Measurements from ENCODE around the gene KCTD19. TPM values are rescaled to one million over a fixed set of nuclear protein-coding genes. Genes with fewer than 3 reads are reported as not detected.

KCTD19 gene
- total RNA-seq, 1 experiment from 2014 or later, result not detected

GRCh38 chr16:67279296-67280089 is 47.0 kb downstream of the KCTD19 start, which contains the start of gene PLEKHG4:
PLEKHG4 (plus strand) TSS chr16:67279532; CDS start chr16:67280045, 513 bp downstream.
- 0 out of 2 replicates have a peak, but pooled peaks cover 4% of the 10 kb centered on the region for H3K36me3 ChIP-seq (ENCODE audit: low read depth, low read length)
- no peaks in the 10 kb centered on the region for H3K27me3 ChIP-seq (ENCODE audit: low read length)
- intact Hi-C loops (cut with micrococcal nuclease), result loop anchor here (5.0 kb wide), 1 partner anchor 68 kb away; no protein-coding TSS in a partner anchor
- peak within 1 kb of the TSS; percentile 65 for H2AFZ ChIP-seq (ENCODE audit: low read length)
- CTCF ChIA-PET, result no interaction called here
- H4K20me1 ChIP-seq (ENCODE audit: low read length), result no peaks in the 10 kb centered on the region
- DNase-seq (peak; percentile 74), ATAC-seq (peak; percentile 72)
- POLR2A ChIA-PET (ENCODE audit: unreplicated experiment), result no interaction called here
- no TSS peak for BruUV-seq (replicated peaks)
- TF ChIP-seq CTCF (conservative IDR thresholded peaks at IDR 0.05; ENCODE audit: low read depth, low read length) (peak; percentile 54), EZH2 (IDR thresholded peaks at IDR 0.05; ENCODE audit: low read length, unreplicated experiment) (no peak)
- no peaks in the 10 kb centered on the region for H3K9me2 ChIP-seq (replicated peaks; ENCODE audit: low read length)
- peak within 1 kb of the TSS; percentile 99 for H3K27ac ChIP-seq (ENCODE audit: low read length)
- peak within 1 kb of the TSS; percentile 86 for H3K9ac ChIP-seq (ENCODE audit: low read length)
- peaks cover 23% of the 10 kb centered on the region for H3K4me1 ChIP-seq (ENCODE audit: insufficient read depth, low read length)
- peak within 1 kb of the TSS; percentile 71 for H3K4me3 ChIP-seq (ENCODE audit: low read length)
- H3K79me2 ChIP-seq (ENCODE audit: low read length), result peaks cover 6% of the 10 kb centered on the region; the same call in 1 of the 2 replicates
- H3K4me2 ChIP-seq (ENCODE audit: low read length), result peak within 1 kb of the TSS; percentile 92
- no peaks in the 10 kb centered on the region for H3K9me3 ChIP-seq (ENCODE audit: low read length)
- H3F3A ChIP-seq (ENCODE audit: low read length, unreplicated experiment), result no peaks in the 10 kb centered on the region

- Histone ChIP-seq H3K9ac (ENCODE audit: low read length) (peak overlapping the region; percentile 86), H3K9me2 (replicated peaks; ENCODE audit: low read length) (no peaks in the 10 kb centered on the region), H3K4me3 (ENCODE audit: low read length) (peak overlapping the region; percentile 71), H3K27ac (ENCODE audit: low read length) (peak overlapping the region; percentile 99), H3K4me1 (ENCODE audit: insufficient read depth, low read length) (peaks cover 23% of the 10 kb centered on the region), H3K27me3 (ENCODE audit: low read length) (no peaks in the 10 kb centered on the region), H2AFZ (ENCODE audit: low read length) (peak overlapping the region; percentile 65), H3F3A (ENCODE audit: low read length, unreplicated experiment) (no peaks in the 10 kb centered on the region), H3K79me2 (ENCODE audit: low read length) (peaks cover 6% of the 10 kb centered on the region; the same call in 1 of the 2 replicates), H4K20me1 (ENCODE audit: low read length) (no peaks in the 10 kb centered on the region), H3K4me2 (ENCODE audit: low read length) (peak overlapping the region; percentile 92), H3K36me3 (ENCODE audit: low read depth, low read length) (0 out of 2 replicates have a peak, but pooled peaks cover 4% of the 10 kb centered on the region), H3K9me3 (ENCODE audit: low read length) (no peaks in the 10 kb centered on the region)
- ChIA-PET CTCF (no interaction called here), POLR2A (ENCODE audit: unreplicated experiment) (no interaction called here)
- no TSS peak for BruUV-seq (replicated peaks)
- ATAC-seq, result peak; percentile 13
- intact Hi-C loops (cut with micrococcal nuclease), result loop anchor here (5.0 kb wide), 1 partner anchor 68 kb away; no protein-coding TSS in a partner anchor
- TF ChIP-seq CTCF (conservative IDR thresholded peaks at IDR 0.05; ENCODE audit: low read depth, low read length) (peak; percentile 52), EZH2 (IDR thresholded peaks at IDR 0.05; ENCODE audit: low read length, unreplicated experiment) (no peak), EZH2phosphoT487 (IDR thresholded peaks at IDR 0.05; ENCODE audit: borderline replicate concordance, low read length) (no peak)
- no peak for DNase-seq
Measured at GRCh38 chr16:67278773-67279295, 47.7 kb downstream of the KCTD19 start.

Data from PC-3 (cell line).